Measurements from ENCODE around the gene DNAAF8.

GRCh38 chr16:4795181-4795827, 61.0 kb downstream of the DNAAF8 start, which contains the start of gene SMIM22:
- TF ChIP-seq CTCF (IDR thresholded peaks at IDR 0.05; ENCODE audit: poor library complexity, severe bottlenecking) (no peak), RAD21 (conservative IDR thresholded peaks at IDR 0.05) (no peak), POLR2AphosphoS5 (IDR thresholded peaks at IDR 0.05) (no peak), EP300 (conservative IDR thresholded peaks at IDR 0.05; ENCODE audit: poor library complexity, severe bottlenecking) (no peak), SMC3 (conservative IDR thresholded peaks at IDR 0.05; ENCODE audit: poor library complexity) (no peak), EZH2 (IDR thresholded peaks at IDR 0.05; ENCODE audit: borderline replicate concordance, insufficient read depth, low read length, poor library complexity, severe bottlenecking) (no peak), REST (IDR thresholded peaks at IDR 0.05; ENCODE audit: borderline replicate concordance) (no peak), MXI1 (conservative IDR thresholded peaks at IDR 0.05; ENCODE audit: poor library complexity, severe bottlenecking) (no peak), TAF1 (IDR thresholded peaks at IDR 0.05; ENCODE audit: low read depth) (no peak)
